ENCODE measurements around the gene MATN4.

Gene MATN4

DNA sequence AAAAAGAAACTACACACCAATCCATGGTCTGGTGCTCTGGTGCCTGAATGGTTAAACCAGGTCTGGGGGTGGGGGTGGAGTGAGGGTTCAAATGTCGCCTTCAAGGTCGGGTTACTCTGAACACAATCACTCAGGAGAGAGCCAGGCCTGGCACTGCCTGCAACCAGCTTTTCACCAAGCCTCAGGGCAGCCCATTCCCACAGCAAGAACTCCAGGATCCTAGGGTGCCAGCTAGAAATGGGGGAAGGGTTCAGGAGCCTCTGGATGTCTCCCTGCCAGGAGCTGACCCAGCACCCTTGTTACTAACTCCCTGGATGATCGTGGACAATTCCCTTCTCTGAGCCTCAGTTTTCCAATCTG, 33.5 kb upstream of the MATN4 start:
- Histone ChIP-seq H3K4me3 (ENCODE audit: low read length) (no peak overlapping the region), H3K9me3 (ENCODE audit: control insufficient read depth, insufficient read depth, low read length) (no peaks in the 10 kb centered on the region), H3K36me3 (ENCODE audit: control insufficient read depth, low read length) (no peaks in the 10 kb centered on the region), H3K27ac (ENCODE audit: low read depth, low read length) (no peak overlapping the region), H3K79me2 (ENCODE audit: control insufficient read depth, low read length) (no peaks in the 10 kb centered on the region), H3K27me3 (ENCODE audit: control insufficient read depth, low read length) (peaks cover 55% of the 10 kb centered on the region), H3K4me2 (ENCODE audit: low read length) (no peak overlapping the region), H3K4me1 (ENCODE audit: control insufficient read depth, low read length) (no peaks in the 10 kb centered on the region), H3K9me2 (replicated peaks; ENCODE audit: control insufficient read depth, low read length) (no peaks in the 10 kb centered on the region), H3F3A (ENCODE audit: control insufficient read depth, insufficient read depth) (no peaks in the 10 kb centered on the region), H4K20me1 (ENCODE audit: control insufficient read depth, insufficient read depth, low read depth, low read length) (no peaks in the 10 kb centered on the region)
- TF ChIP-seq CTCF (IDR thresholded peaks at IDR 0.05; ENCODE audit: low read depth, low read length, poor library complexity, severe bottlenecking), result no peak
- TF ChIP-seq EZH2phosphoT487 (IDR thresholded peaks at IDR 0.05; ENCODE audit: borderline replicate concordance, low read length), result no peak

DNA sequence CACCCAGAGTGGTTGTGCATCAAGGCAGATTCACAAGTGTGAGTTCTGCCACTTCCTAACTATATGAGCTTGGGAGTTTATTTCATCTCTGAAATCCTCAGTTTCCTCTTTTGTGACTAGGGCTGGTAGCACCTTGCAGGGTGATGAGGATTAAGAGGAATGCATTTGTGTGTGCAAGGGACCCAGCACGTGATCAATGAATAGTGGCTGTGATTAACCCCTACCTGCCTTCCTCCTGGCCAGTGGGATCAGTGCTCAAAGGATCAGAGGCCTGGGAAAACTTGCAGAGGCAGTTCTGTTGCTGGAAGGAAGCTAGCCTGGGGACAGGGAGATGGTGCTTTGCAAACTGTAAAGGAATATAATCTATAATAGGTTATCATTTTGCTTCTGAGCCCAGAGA, 32.9 kb upstream of the MATN4 start:
- TF ChIP-seq CTCF (IDR thresholded peaks at IDR 0.05; ENCODE audit: low read depth, low read length, poor library complexity, severe bottlenecking), result no peak
- TF ChIP-seq EZH2phosphoT487 (IDR thresholded peaks at IDR 0.05; ENCODE audit: borderline replicate concordance, low read length), result no peak
- no peaks in the 10 kb centered on the region for H3K79me2 ChIP-seq (ENCODE audit: control insufficient read depth, low read length)
- H3K9me2 ChIP-seq (replicated peaks; ENCODE audit: control insufficient read depth, low read length), result no peaks in the 10 kb centered on the region
- H4K20me1 ChIP-seq (ENCODE audit: control insufficient read depth, insufficient read depth, low read depth, low read length), result no peaks in the 10 kb centered on the region
- H3K4me1 ChIP-seq (ENCODE audit: control insufficient read depth, low read length), result no peaks in the 10 kb centered on the region
- no peaks in the 10 kb centered on the region for H3F3A ChIP-seq (ENCODE audit: control insufficient read depth, insufficient read depth)
- peaks cover 49% of the 10 kb centered on the region for H3K27me3 ChIP-seq (ENCODE audit: control insufficient read depth, low read length)
- H3K27ac ChIP-seq (ENCODE audit: low read depth, low read length), result no peak overlapping the region
- no peak overlapping the region for H3K4me2 ChIP-seq (ENCODE audit: low read length)
- H3K9me3 ChIP-seq (ENCODE audit: control insufficient read depth, insufficient read depth, low read length), result no peaks in the 10 kb centered on the region
- H3K4me3 ChIP-seq (ENCODE audit: low read length), result no peak overlapping the region
- H3K36me3 ChIP-seq (ENCODE audit: control insufficient read depth, low read length), result no peaks in the 10 kb centered on the region

DNA sequence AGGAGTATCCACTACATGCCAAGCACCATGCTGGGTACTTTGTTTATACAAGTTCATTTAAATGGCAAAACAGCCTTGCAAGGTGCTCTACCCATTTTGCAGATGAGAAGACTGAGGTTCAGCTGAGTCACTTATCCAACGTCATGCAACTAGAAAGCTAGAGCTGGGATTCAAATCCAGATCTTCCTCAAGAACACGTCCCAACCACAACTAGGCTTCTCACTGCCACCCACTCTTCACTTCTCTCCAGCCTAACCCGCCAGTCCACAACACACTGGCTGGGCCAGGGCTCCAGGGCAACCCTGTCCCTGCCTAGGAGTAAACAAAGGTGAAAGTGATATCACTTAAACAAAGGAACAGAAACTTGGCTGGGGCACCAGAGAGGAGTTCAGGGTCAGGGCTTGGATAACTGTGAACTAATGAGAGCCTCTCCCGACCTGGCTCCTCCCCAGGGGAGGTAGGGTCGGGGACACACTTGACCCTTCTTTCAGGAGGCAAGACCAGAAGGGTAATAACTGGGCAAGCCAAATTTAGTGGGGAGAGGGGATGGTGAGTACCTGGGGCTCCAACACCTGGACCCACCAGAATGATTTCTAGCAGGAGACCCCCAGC, 32.2 kb upstream of the MATN4 start:
- H3K4me2 ChIP-seq (ENCODE audit: low read length), result no peak overlapping the region
- H3K9me2 ChIP-seq (replicated peaks; ENCODE audit: control insufficient read depth, low read length), result no peaks in the 10 kb centered on the region
- H3K27me3 ChIP-seq (ENCODE audit: control insufficient read depth, low read length), result peaks cover 44% of the 10 kb centered on the region
- no peaks in the 10 kb centered on the region for H3K9me3 ChIP-seq (ENCODE audit: control insufficient read depth, insufficient read depth, low read length)
- no peaks in the 10 kb centered on the region for H3K79me2 ChIP-seq (ENCODE audit: control insufficient read depth, low read length)
- no peak for TF ChIP-seq CTCF (IDR thresholded peaks at IDR 0.05; ENCODE audit: low read depth, low read length, poor library complexity, severe bottlenecking)
- no peak for TF ChIP-seq EZH2phosphoT487 (IDR thresholded peaks at IDR 0.05; ENCODE audit: borderline replicate concordance, low read length)
- no peaks in the 10 kb centered on the region for H3K36me3 ChIP-seq (ENCODE audit: control insufficient read depth, low read length)
- no peaks in the 10 kb centered on the region for H3F3A ChIP-seq (ENCODE audit: control insufficient read depth, insufficient read depth)
- H4K20me1 ChIP-seq (ENCODE audit: control insufficient read depth, insufficient read depth, low read depth, low read length), result no peaks in the 10 kb centered on the region
- H3K4me3 ChIP-seq (ENCODE audit: low read length), result no peak overlapping the region
- H3K4me1 ChIP-seq (ENCODE audit: control insufficient read depth, low read length), result no peaks in the 10 kb centered on the region
- H3K27ac ChIP-seq (ENCODE audit: low read depth, low read length), result no peak overlapping the region
